Measurements from ENCODE around the gene RIF1. TPM values are rescaled to one million over a fixed set of nuclear protein-coding genes. Genes with fewer than 3 reads are reported as not detected.
"Not testable (repeated sequence)": the region's sequence is repeated elsewhere in the genome, so short reads cannot be mapped to it uniquely, and the experiment has no call there.

RIF1 gene
- total and polyA plus RNA-seq, 7 experiments from 2014 or later = 26.3 to 74.0 (median 60.8) TPM

DNA sequence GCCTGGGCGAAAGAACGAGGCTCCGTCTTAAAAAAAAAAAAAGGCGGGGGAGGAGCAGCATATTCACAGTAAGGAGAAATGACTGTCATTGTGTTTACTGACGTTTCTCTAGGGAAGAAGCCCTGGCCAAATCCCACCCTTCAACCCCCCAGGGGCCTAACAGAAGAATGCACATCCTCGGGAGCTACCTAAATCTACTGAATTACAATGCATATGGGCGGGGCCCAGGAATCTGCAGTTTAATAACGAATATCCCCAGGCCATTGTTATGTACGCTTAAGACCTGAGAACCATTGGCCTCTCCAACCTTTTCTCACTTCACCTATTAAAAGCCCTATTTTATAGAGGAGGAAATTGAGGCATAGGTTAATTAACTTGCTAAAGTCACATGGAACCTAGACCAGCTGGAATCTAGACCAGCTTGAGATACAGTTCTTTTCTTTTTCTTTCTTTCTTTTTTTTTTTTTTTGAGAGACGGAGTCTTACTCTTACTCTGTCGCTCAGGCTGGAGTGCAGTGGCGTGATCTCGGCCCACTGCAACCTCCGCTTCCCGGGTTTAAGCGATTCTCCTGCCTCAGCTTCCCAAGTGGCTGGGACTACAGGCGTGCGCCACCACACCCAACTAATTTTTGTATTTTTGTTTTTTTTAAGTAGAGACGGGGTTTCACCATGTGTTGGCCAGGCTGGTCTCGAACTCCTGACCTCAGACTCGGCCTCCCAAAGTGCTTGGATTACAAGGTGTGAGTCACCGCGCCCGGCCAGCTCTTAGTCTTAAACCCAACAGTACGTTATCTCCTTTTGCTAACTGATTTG lies 708 bp upstream of the RIF1 start:
- Histone ChIP-seq H3K27me3 (ENCODE audit: control insufficient read depth in 2 of 2, insufficient read depth in 2 of 2, low read length in 2 of 2) (no peaks in the 10 kb centered on the region), H3K4me3 (ENCODE audit: low read length) (peak overlapping the region; percentile 73), H3K4me1 (ENCODE audit: control insufficient read depth in 2 of 2, insufficient read depth in 2 of 2, low read length in 2 of 2) (peaks cover 6 to 14% of the 10 kb centered on the region in 2 donors), H3K27ac (ENCODE audit: low read depth, low read length) (peak overlapping the region; percentile 89), H3K36me3 (ENCODE audit: control insufficient read depth in 2 of 3, insufficient read depth in 3 of 3, low read length in 3 of 3) (peaks cover 0 to 22% (median 0%) of the 10 kb centered on the region in 3 experiments), H3K9me3 (ENCODE audit: control insufficient read depth in 2 of 3, low read length in 3 of 3) (no peaks in the 10 kb centered on the region)
- H3K4me3 Mint-ChIP-seq = peak overlapping the region; percentile 91 to 99 (median 96)
- no peak for DNase-seq
- H3K27ac Mint-ChIP-seq = peak overlapping the region; percentile 88 to 98 (median 95)
- peaks cover 0 to 3% (median 0%) of the 10 kb centered on the region in 5 donors for H3K27me3 Mint-ChIP-seq
- H3K4me1 Mint-ChIP-seq = peaks cover 9 to 38% (median 30%) of the 10 kb centered on the region in 7 donors
- ATAC-seq = no peak
- intact Hi-C loops (cut with micrococcal nuclease) = loop anchor here (1.0 kb wide), 3 partner anchors 120 to 1822 kb away; partner anchors contain the start of genes MMADHC (in 2 of the 2), NMI (in 1 of the 2) and RBM43 (in 1 of the 2)
- H3K36me3 Mint-ChIP-seq = peaks cover 0 to 15% (median 0%) of the 10 kb centered on the region in 5 donors
- ChIA-PET POLR2A (interaction anchor here (0.9 to 2.2 kb wide), 5 partner anchors 12 to 1822 kb away, joined by 3 to 9 read pairs (median 6); partner anchors contain the start of genes NMI and RBM43), CTCF (interaction anchor here (1.4 kb wide), 1 partner anchor 13 kb away, joined by 7 read pairs; no protein-coding TSS in a partner anchor)
- peaks cover 0 to 4% (median 0%) of the 10 kb centered on the region in 11 donors for H3K9me3 Mint-ChIP-seq

DNA sequence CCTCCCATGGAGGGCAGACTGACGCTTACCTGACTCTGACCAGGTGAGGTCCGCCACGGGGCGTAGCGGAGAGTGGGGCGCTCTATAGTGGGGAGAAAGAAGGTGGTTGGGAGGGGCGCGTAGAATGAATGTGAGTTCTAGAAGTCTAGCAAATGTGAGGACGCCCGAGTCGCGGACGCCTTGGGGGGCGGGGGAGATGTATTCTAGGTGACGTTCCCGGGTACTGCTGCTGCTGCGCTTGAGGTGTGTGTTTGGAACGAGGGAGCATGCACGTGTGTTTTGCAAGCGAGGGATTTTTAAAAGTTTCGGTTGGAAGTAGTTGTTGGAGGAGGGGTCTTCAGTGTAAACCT lies 758 bp downstream of the RIF1 start:
- Mint-ChIP-seq H3K4me3 (peak overlapping the region; percentile 91 to 99 (median 96)), H3K36me3 (peaks cover 0 to 17% (median 3%) of the 10 kb centered on the region in 5 donors), H3K9me3 (peaks cover 0 to 4% (median 0%) of the 10 kb centered on the region in 11 donors), H3K4me1 (peaks cover 14 to 43% (median 35%) of the 10 kb centered on the region in 7 donors), H3K27me3 (peaks cover 0 to 3% (median 0%) of the 10 kb centered on the region in 5 donors), H3K27ac (peak overlapping the region; percentile 88 to 98 (median 95))
- peak; percentile 56 for ATAC-seq
- ChIA-PET CTCF (interaction anchor here (0.8 kb wide), 1 partner anchor 150 kb away, joined by 4 read pairs; the partner anchor contains the start of gene RBM43), POLR2A (interaction anchor here (0.7 to 2.2 kb wide), 5 partner anchors 13 to 149 kb away, joined by 3 to 9 read pairs (median 7); partner anchors contain the start of genes NMI and RBM43)
- Histone ChIP-seq H3K4me1 (ENCODE audit: control insufficient read depth in 2 of 2, insufficient read depth in 2 of 2, low read length in 2 of 2) (peaks cover 6 to 14% of the 10 kb centered on the region in 2 donors), H3K36me3 (ENCODE audit: control insufficient read depth in 2 of 3, insufficient read depth in 3 of 3, low read length in 3 of 3) (peaks cover 0 to 23% (median 0%) of the 10 kb centered on the region in 3 experiments), H3K4me3 (ENCODE audit: low read length) (peak overlapping the region; percentile 73), H3K27me3 (ENCODE audit: control insufficient read depth in 2 of 2, insufficient read depth in 2 of 2, low read length in 2 of 2) (no peaks in the 10 kb centered on the region), H3K27ac (ENCODE audit: low read depth, low read length) (peak overlapping the region; percentile 89), H3K9me3 (ENCODE audit: control insufficient read depth in 2 of 3, low read length in 3 of 3) (no peaks in the 10 kb centered on the region)
- intact Hi-C loops (cut with micrococcal nuclease) = loop anchor here (1.0 to 5.0 kb wide), 7 partner anchors 13 to 1308 kb away; partner anchors contain the start of genes ARL6IP6 (in 2 of the 2), ARL5A (in 1 of the 2), NMI (in 1 of the 2) and PRPF40A (in 1 of the 2)
- DNase-seq = peak in 6 of 9 donors; percentile 32 to 38 (median 33)

DNA sequence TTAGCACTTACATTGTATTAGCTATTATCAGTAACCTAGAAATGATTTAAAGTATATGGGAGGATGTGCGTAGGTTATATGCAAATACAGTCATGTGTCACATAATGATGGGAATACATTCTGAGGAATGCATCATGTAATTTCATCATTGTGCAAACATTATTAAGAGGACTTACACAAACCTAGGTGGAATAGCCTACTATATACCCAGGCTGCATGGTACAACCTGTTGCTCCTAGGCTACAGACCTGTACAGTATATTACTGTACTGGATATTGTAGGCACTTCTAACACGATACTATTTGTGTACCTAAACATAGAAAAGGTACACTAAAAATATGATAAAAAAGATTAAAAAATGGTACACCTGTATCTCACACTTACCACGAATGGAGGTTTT lies 7.9 kb downstream of the RIF1 start:
- H3K27me3 ChIP-seq (ENCODE audit: control insufficient read depth in 2 of 2, insufficient read depth in 2 of 2, low read length in 2 of 2) = no peaks in the 10 kb centered on the region
- Mint-ChIP-seq H3K27ac (peak overlapping the region in 4 of 9 donors; percentile 17 to 61 (median 32)), H3K9me3 (no peaks in the 10 kb centered on the region), H3K4me1 (peaks cover 8 to 44% (median 38%) of the 10 kb centered on the region in 7 donors), H3K4me3 (no peak overlapping the region), H3K27me3 (no peaks in the 10 kb centered on the region), H3K36me3 (peaks cover 14 to 28% (median 24%) of the 10 kb centered on the region in 5 donors)
- peaks cover 5 to 53% (median 5%) of the 10 kb centered on the region in 3 experiments for H3K36me3 ChIP-seq (ENCODE audit: control insufficient read depth in 2 of 3, insufficient read depth in 3 of 3, low read length in 3 of 3)
- DNase-seq = no peak
- H3K4me3 ChIP-seq (ENCODE audit: low read length) = no peak overlapping the region
- ChIA-PET POLR2A (no interaction called here), CTCF (no interaction called here)
- intact Hi-C loops (cut with micrococcal nuclease) = no loop called here
- ATAC-seq = no peak
- no peak overlapping the region for H3K27ac ChIP-seq (ENCODE audit: low read depth, low read length)
- H3K4me1 ChIP-seq (ENCODE audit: control insufficient read depth in 2 of 2, insufficient read depth in 2 of 2, low read length in 2 of 2) = no peaks in the 10 kb centered on the region
- H3K9me3 ChIP-seq (ENCODE audit: control insufficient read depth in 2 of 3, low read length in 3 of 3) = no peaks in the 10 kb centered on the region

DNA sequence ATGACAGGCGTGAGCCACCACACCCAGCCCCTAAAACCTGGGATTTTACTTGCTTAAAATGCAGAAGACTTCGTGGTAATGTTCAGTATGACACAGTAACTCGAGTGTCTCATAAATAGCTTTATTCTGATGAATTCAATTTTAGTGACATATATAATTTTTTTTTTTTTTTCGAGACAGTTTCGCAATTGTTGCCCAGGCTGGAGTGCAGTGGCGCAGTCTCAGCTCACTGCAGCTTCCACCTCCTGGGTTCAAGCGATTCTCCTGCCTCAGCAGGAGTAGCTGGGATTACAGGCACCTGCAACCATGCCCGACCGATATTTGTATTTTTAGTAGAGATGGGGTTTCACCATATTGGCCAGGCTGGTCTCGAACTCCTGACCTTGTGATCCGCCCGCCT lies 12.0 kb downstream of the RIF1 start:
- H3K9me3 ChIP-seq (ENCODE audit: control insufficient read depth in 2 of 3, low read length in 3 of 3); DNase-seq; H3K4me3 Mint-ChIP-seq; ATAC-seq; H3K27me3 ChIP-seq (ENCODE audit: control insufficient read depth in 2 of 2, insufficient read depth in 2 of 2, low read length in 2 of 2); H3K4me3 ChIP-seq (ENCODE audit: low read length); H3K9me3 Mint-ChIP-seq; H3K27me3 Mint-ChIP-seq; H3K27ac ChIP-seq (ENCODE audit: low read depth, low read length): not testable (repeated sequence)
- ChIA-PET POLR2A (interaction anchor here (0.5 to 0.6 kb wide), 2 partner anchors 132 to 208 kb away, joined by 3 read pairs; no protein-coding TSS in a partner anchor), CTCF (interaction anchor here (1.0 to 1.3 kb wide), 2 partner anchors 12 to 132 kb away, joined by 4 to 7 read pairs; partner anchors contain the start of genes NMI and RIF1)
- Mint-ChIP-seq H3K4me1 (peaks cover 14 to 55% (median 48%) of the 10 kb centered on the region in 7 donors), H3K27ac (peak overlapping the region in 4 of 9 donors; percentile 27 to 98 (median 72)), H3K36me3 (peaks cover 20 to 46% (median 42%) of the 10 kb centered on the region in 5 donors)
- H3K36me3 ChIP-seq (ENCODE audit: control insufficient read depth in 2 of 3, insufficient read depth in 3 of 3, low read length in 3 of 3) = peaks cover 9 to 35% (median 13%) of the 10 kb centered on the region in 3 experiments
- peaks cover 17 to 20% of the 10 kb centered on the region in 2 donors for H3K4me1 ChIP-seq (ENCODE audit: control insufficient read depth in 2 of 2, insufficient read depth in 2 of 2, low read length in 2 of 2)
- intact Hi-C loops (cut with micrococcal nuclease) = loop anchor here in 1 of 2 donors (2.0 to 10.0 kb wide), 3 partner anchors 15 to 753 kb away; partner anchors contain the start of genes ARL5A and STAM2

DNA sequence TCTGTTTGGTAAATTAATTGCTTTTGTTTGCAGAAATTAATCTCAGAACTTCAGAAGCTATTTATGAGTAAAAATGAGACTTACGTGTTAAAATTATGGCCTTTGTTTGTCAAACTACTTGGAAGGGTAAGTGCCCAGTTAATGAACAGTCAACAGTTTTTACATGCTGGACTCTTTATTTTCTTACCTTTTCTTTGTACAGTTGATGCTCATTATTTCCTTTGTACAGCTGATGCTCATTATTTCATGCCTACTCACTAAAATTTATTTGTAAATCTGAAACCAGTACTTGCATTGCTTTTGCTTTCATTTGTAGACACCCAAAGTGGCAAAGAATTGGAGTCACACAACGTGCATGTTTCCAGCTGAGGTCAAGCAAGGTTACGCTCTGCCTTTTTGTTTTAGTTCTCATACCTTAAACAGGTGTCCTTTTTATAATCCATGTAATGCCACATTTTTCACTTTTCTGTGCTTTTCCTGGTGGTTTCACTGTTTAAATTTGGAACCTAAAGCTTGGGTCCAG lies 13.3 kb downstream of the RIF1 start:
- no peak for ATAC-seq
- H3K4me3 Mint-ChIP-seq = peak overlapping the region in 5 of 10 donors; percentile 45 to 63 (median 59)

More for the DNA sequence above, 13.3 kb downstream of the RIF1 start:
- Histone ChIP-seq H3K27me3 (ENCODE audit: control insufficient read depth in 2 of 2, insufficient read depth in 2 of 2, low read length in 2 of 2) (no peaks in the 10 kb centered on the region), H3K36me3 (ENCODE audit: control insufficient read depth in 2 of 3, insufficient read depth in 3 of 3, low read length in 3 of 3) (peaks cover 9 to 31% (median 13%) of the 10 kb centered on the region in 3 experiments), H3K4me1 (ENCODE audit: control insufficient read depth in 2 of 2, insufficient read depth in 2 of 2, low read length in 2 of 2) (peaks cover 17 to 20% of the 10 kb centered on the region in 2 donors), H3K27ac (ENCODE audit: low read depth, low read length) (peak overlapping the region; percentile 53), H3K9me3 (ENCODE audit: control insufficient read depth in 2 of 3, low read length in 3 of 3) (no peaks in the 10 kb centered on the region), H3K4me3 (ENCODE audit: low read length) (no peak overlapping the region)
- intact Hi-C loops (cut with micrococcal nuclease) = loop anchor here (1.0 to 10.0 kb wide), 5 partner anchors 12 to 752 kb away; partner anchors contain the start of genes ARL5A (in 1 of the 2) and STAM2 (in 1 of the 2)
- ChIA-PET CTCF (no interaction called here), POLR2A (interaction anchor here (0.9 to 1.3 kb wide), 3 partner anchors 9 to 13 kb away, joined by 3 to 5 read pairs (median 5); partner anchors contain the start of gene RIF1)
- H3K9me3 Mint-ChIP-seq = no peaks in the 10 kb centered on the region
- H3K4me1 Mint-ChIP-seq = peaks cover 14 to 49% (median 44%) of the 10 kb centered on the region in 7 donors
- H3K27ac Mint-ChIP-seq = peak overlapping the region; percentile 51 to 98 (median 91)
- no peak for DNase-seq
- H3K36me3 Mint-ChIP-seq = peaks cover 17 to 39% (median 34%) of the 10 kb centered on the region in 5 donors
- no peaks in the 10 kb centered on the region for H3K27me3 Mint-ChIP-seq
